HCT116 (cell line): ENCODE results near the gene DEFB124. TPM values are rescaled to one million over a fixed set of nuclear protein-coding genes. Genes with fewer than 3 reads are reported as not detected.

ENCODE experiments used
- ATAC-seq: fragments of 200-7000 bp; cut with Tn5 transposase; 2 replicates; pipeline ENCODE4 v1.9.1; 2020; ENCODE audit warnings: mild to moderate bottlenecking, moderate library complexity
- BruUV-seq: library from RNA; stranded (reverse); fragments of 400-500 nt; replicated peaks from 2 replicates; lab custom pipeline; 2021; lab: Mats Ljungman, UMichigan
- CTCF ChIA-PET: fragments of 300-600 bp; sonication (Branson Sonifier 250); formaldehyde crosslinking; loops from one replicate; lab custom pipeline; 2021; ENCODE audit warnings: antibody characterized with exemption; lab: Charles Lee
- POLR2A ChIA-PET: fragments of 300-600, 350-600 bp; sonication (Branson Sonifier 250); formaldehyde crosslinking; loops from one replicate; lab custom pipeline; 2021; ENCODE audit warnings: antibody characterized with exemption; lab: Charles Lee
- RAD21 ChIA-PET, 2 experiments: fragments of 300-600 bp; sonication (Branson Sonifier 250); formaldehyde crosslinking; loops; one replicate each; lab custom pipeline; 2023; ENCODE audit warnings: low total read pairs in 2 of 2; ENCODE audit not compliant: uncharacterized antibody in 2 of 2, unreplicated experiment in 2 of 2, low non-redundant PET in 1 of 2; lab: Charles Lee
- DNase-seq: peaks from one replicate; pipeline ENCODE4 v3.0.0-alpha.2; 2010; ENCODE audit warnings: low read depth, low spot score
- H2AFZ ChIP-seq: fragments of 200-600 bp; shearing (Covaris generic), sonication (generic); 2 replicates; pipeline ENCODE4 v1.6.1; 2017; ENCODE audit warnings: low read depth, mixed run types, mixed read lengths, antibody characterized with exemption, low read length; ENCODE audit not compliant: poor library complexity, severe bottlenecking
- H3K27ac ChIP-seq: 2 replicates; pipeline ENCODE4 v1.5.1; 2012; ENCODE audit warnings: low read depth, low read length
- H3K27me3 ChIP-seq: fragments of 200-600 bp; sonication (generic); 2 replicates; pipeline ENCODE4 v1.6.1; 2016; ENCODE audit warnings: mixed run types, low read length, mixed read lengths; ENCODE audit not compliant: insufficient read depth
- H3K36me3 ChIP-seq, 2 experiments: fragments of 200-500 bp in 1 of 2; fragments of 200-600 bp in 1 of 2; sonication (Bioruptor generic) in 1 of 2; sonication (generic) in 1 of 2; 2 replicates each; pipeline versions ENCODE4 v1.5.1 to v1.6.1; 2014 to 2016; ENCODE audit warnings: low read length in 2 of 2, inconsistent platforms in 1 of 2, mixed read lengths in 1 of 2, mixed run types in 1 of 2; ENCODE audit not compliant: insufficient read depth in 2 of 2, control insufficient read depth in 1 of 2
- H3K4me1 ChIP-seq, 2 experiments: fragments of 200-600 bp in 1 of 2; sonication (generic) in 1 of 2; 2 replicates each; pipeline versions ENCODE4 v1.5.1 to v1.6.1; 2012 to 2017; ENCODE audit warnings: low read length in 2 of 2, inconsistent platforms in 1 of 2, mild to moderate bottlenecking in 1 of 2, mixed read lengths in 1 of 2, mixed run types in 1 of 2, moderate library complexity in 1 of 2; ENCODE audit not compliant: insufficient read depth in 2 of 2, control insufficient read depth in 1 of 2
- H3K4me2 ChIP-seq: fragments of 200-600 bp; sonication (generic); 2 replicates; pipeline ENCODE4 v1.6.1; 2017; ENCODE audit warnings: mixed run types, low read length, mixed read lengths
- H3K4me3 ChIP-seq, 2 experiments: fragments of 200-600 bp in 1 of 2; sonication (generic) in 1 of 2; replicated peaks in 1 of 2; 2 replicates each; pipeline ENCODE4 v1.5.1; 2011 to 2016; ENCODE audit warnings: low read length in 2 of 2, control low read depth in 1 of 2, low read depth in 1 of 2, mild to moderate bottlenecking in 1 of 2, mixed read lengths in 1 of 2, mixed run types in 1 of 2
- H3K79me2 ChIP-seq: fragments of 200-600 bp; sonication (generic); 2 replicates; pipeline ENCODE4 v1.6.1; 2017; ENCODE audit warnings: mild to moderate bottlenecking, mixed run types, low read length, moderate library complexity, mixed read lengths; ENCODE audit not compliant: insufficient read depth
- H3K9ac ChIP-seq: fragments of 200-600 bp; sonication (generic); 2 replicates; pipeline ENCODE4 v1.6.1; 2016; ENCODE audit warnings: low read length, mixed read lengths
- H3K9me2 ChIP-seq: fragments of 200-600 bp; sonication (generic), shearing (Covaris generic); 2 replicates; pipeline ENCODE4 v1.6.1; 2017; ENCODE audit warnings: mixed run types, mild to moderate bottlenecking, moderate library complexity; ENCODE audit not compliant: insufficient read depth
- H3K9me3 ChIP-seq, 2 experiments: fragments of 200-500 bp in 1 of 2; fragments of 200-600 bp in 1 of 2; sonication (Bioruptor generic) in 1 of 2; sonication (generic) in 1 of 2; 2 replicates each; pipeline ENCODE4 v1.6.1; 2014 to 2017; ENCODE audit warnings: low read length in 2 of 2, mixed read lengths in 2 of 2, inconsistent platforms in 1 of 2, low read depth in 1 of 2, mild to moderate bottlenecking in 1 of 2, mixed run types in 1 of 2, moderate library complexity in 1 of 2; ENCODE audit not compliant: control insufficient read depth in 1 of 2, insufficient read depth in 1 of 2
- H4K20me1 ChIP-seq: fragments of 200-600 bp; sonication (generic), shearing (Covaris generic); 2 replicates; pipeline ENCODE4 v1.6.1; 2017; ENCODE audit warnings: mixed run types, mild to moderate bottlenecking, moderate library complexity; ENCODE audit not compliant: insufficient read depth
- ATF3 ChIP-seq: IDR thresholded peaks from 2 replicates; pipeline ENCODE4 v1.6.1; 2012
- CEBPB ChIP-seq: IDR thresholded peaks from 2 replicates; pipeline ENCODE4 v1.6.1; 2012; ENCODE audit warnings: low read depth
- CTCF ChIP-seq, 3 experiments: fragments of 200-600 bp in 1 of 3; sonication (generic) in 1 of 3; IDR thresholded peaks in 2 of 3; conservative IDR thresholded peaks in 1 of 3; 2 replicates each; pipeline ENCODE4 v1.5.1; 2012 to 2017; ENCODE audit warnings: low read depth in 2 of 3, low read length in 2 of 3, antibody characterized with exemption in 1 of 3, borderline replicate concordance in 1 of 3, control low read depth in 1 of 3, mild to moderate bottlenecking in 1 of 3, mixed read lengths in 1 of 3, mixed run types in 1 of 3, moderate library complexity in 1 of 3; ENCODE audit not compliant: insufficient read depth in 1 of 3
- EGR1 ChIP-seq: IDR thresholded peaks from 2 replicates; pipeline ENCODE4 v1.6.1; 2012; ENCODE audit warnings: low read depth
- ELF1 ChIP-seq: IDR thresholded peaks from 2 replicates; pipeline ENCODE4 v1.6.1; 2012; ENCODE audit warnings: low read depth, borderline replicate concordance
- EZH2 ChIP-seq: fragments of 200-600 bp; sonication (generic); IDR thresholded peaks from 2 replicates; pipeline ENCODE4 v1.6.1; 2017; ENCODE audit warnings: antibody characterized with exemption, mixed run types
- FOSL1 ChIP-seq: IDR thresholded peaks from 2 replicates; pipeline ENCODE4 v1.6.1; 2012; ENCODE audit warnings: low read depth
- JUND ChIP-seq: IDR thresholded peaks from 2 replicates; pipeline ENCODE4 v1.6.1; 2012
- MAX ChIP-seq: IDR thresholded peaks from 2 replicates; pipeline ENCODE4 v1.6.1; 2012
- POLR2A ChIP-seq: IDR thresholded peaks from 2 replicates; pipeline ENCODE4 v1.7.0; 2011; ENCODE audit warnings: borderline replicate concordance; ENCODE audit not compliant: insufficient read depth, insufficient read length; ENCODE audit errors: extremely low read depth
- RAD21 ChIP-seq: IDR thresholded peaks from 2 replicates; pipeline ENCODE4 v1.6.1; 2012; ENCODE audit warnings: low read depth, mild to moderate bottlenecking
- REST ChIP-seq: IDR thresholded peaks from 2 replicates; pipeline ENCODE4 v1.6.1; 2012; ENCODE audit warnings: low read depth
- SIN3A ChIP-seq: IDR thresholded peaks from 2 replicates; pipeline ENCODE4 v1.6.1; 2012; ENCODE audit warnings: low read depth
- SP1 ChIP-seq: IDR thresholded peaks from 2 replicates; pipeline ENCODE4 v1.6.1; 2012; ENCODE audit warnings: low read depth
- SRF ChIP-seq: IDR thresholded peaks from 2 replicates; pipeline ENCODE4 v1.6.1; 2012; ENCODE audit warnings: low read depth
- TCF7L2 ChIP-seq: IDR thresholded peaks from 2 replicates; pipeline ENCODE4 v1.7.0; 2011; ENCODE audit warnings: borderline replicate concordance, inconsistent platforms; ENCODE audit not compliant: insufficient read depth, insufficient read length; ENCODE audit errors: extremely low read depth
- YY1 ChIP-seq: IDR thresholded peaks from 2 replicates; pipeline ENCODE4 v1.6.1; 2011; ENCODE audit warnings: low read length, low read depth, moderate library complexity, mild to moderate bottlenecking; ENCODE audit not compliant: insufficient replicate concordance; ENCODE audit errors: extremely low read depth
- ZBTB33 ChIP-seq: IDR thresholded peaks from 2 replicates; pipeline ENCODE4 v1.6.1; 2011; ENCODE audit warnings: mild to moderate bottlenecking, low read length, moderate library complexity; ENCODE audit not compliant: insufficient replicate concordance; ENCODE audit errors: extremely low read depth
- ZFX ChIP-seq: fragments of 450-650 bp; IDR thresholded peaks from 2 replicates; pipeline ENCODE4 v1.6.1; 2017
- ZNF274 ChIP-seq: fragments of 200-500 bp; sonication (Bioruptor generic); IDR thresholded peaks from 2 replicates; pipeline ENCODE4 v1.6.1; 2014; ENCODE audit warnings: mild to moderate bottlenecking, low read depth, low read length, inconsistent platforms
- intact Hi-C: fragments of 100-400 bp; cut with micrococcal nuclease; formaldehyde crosslinking; loops from 2 replicates; pipeline ENCODE4 v1.10.0; 2022
- total RNA-seq: library from RNA; stranded (reverse); gene quantifications from one replicate; pipeline ENCODE4 v1.2.1, GENCODE V29; 2021; ENCODE audit not compliant: unreplicated experiment

DEFB124 gene
- total RNA-seq, 1 experiment from 2014 or later, result not detected

- no peak for TF ChIP-seq ZFX
- no peak for TF ChIP-seq ZNF274
- TF ChIP-seq REST, result no peak
- TF ChIP-seq JUND, result no peak
- TF ChIP-seq TCF7L2, result no peak
- TF ChIP-seq YY1, result no peak
- TF ChIP-seq CTCF (IDR thresholded peaks at IDR 0.05 in 2 of 3, conservative IDR thresholded peaks at IDR 0.05 in 1 of 3; ENCODE audit: borderline replicate concordance in 1 of 3, insufficient read depth in 1 of 3, low read depth in 2 of 3, low read length in 2 of 3), result no peak
- TF ChIP-seq SP1, result no peak
- no peak for TF ChIP-seq ZBTB33
- no peak for TF ChIP-seq CEBPB
- no peak for TF ChIP-seq SRF
- TF ChIP-seq EZH2, result no peak
- TF ChIP-seq ATF3, result no peak
- no peak for TF ChIP-seq FOSL1
- no peak for TF ChIP-seq RAD21
- TF ChIP-seq ELF1, result no peak
- TF ChIP-seq MAX, result no peak
- TF ChIP-seq EGR1, result no peak
- TF ChIP-seq SIN3A, result no peak
- TF ChIP-seq POLR2A, result no peak
- TF ChIP-seq, all 23 proteins: peak for 0
- BruUV-seq, result no TSS peak
- no peaks in the 10 kb centered on the region for H3K9me2 ChIP-seq
- ChIA-PET POLR2A (no interaction called here), RAD21 (no interaction called here), CTCF (interaction anchor here (1.5 kb wide), 1 partner anchor 17 kb away, joined by 7 read pairs; no protein-coding TSS in a partner anchor)
- H3K4me1 ChIP-seq, result no peaks in the 10 kb centered on the region
- no peaks in the 10 kb centered on the region for H4K20me1 ChIP-seq
- H3K4me3 ChIP-seq, result no peak overlapping the region
- H3K36me3 ChIP-seq, result no peaks in the 10 kb centered on the region
- no peak overlapping the region for H3K27ac ChIP-seq
- intact Hi-C loops, result no loop called here
- no peak overlapping the region for H2AFZ ChIP-seq
- H3K4me2 ChIP-seq, result no peak overlapping the region
- no peak for ATAC-seq
- no peak overlapping the region for H3K9ac ChIP-seq
- DNase-seq, result no peak
- H3K27me3 ChIP-seq, result no peaks in the 10 kb centered on the region
- no peaks in the 10 kb centered on the region for H3K79me2 ChIP-seq
- H3K9me3 ChIP-seq, result no peaks in the 10 kb centered on the region
Observed at GRCh38 chr20:31485450-31486339, 10.8 kb upstream of the DEFB124 start.
